ENCODE measurements around the gene ADAMTS2.

ADAMTS2 gene

DNA sequence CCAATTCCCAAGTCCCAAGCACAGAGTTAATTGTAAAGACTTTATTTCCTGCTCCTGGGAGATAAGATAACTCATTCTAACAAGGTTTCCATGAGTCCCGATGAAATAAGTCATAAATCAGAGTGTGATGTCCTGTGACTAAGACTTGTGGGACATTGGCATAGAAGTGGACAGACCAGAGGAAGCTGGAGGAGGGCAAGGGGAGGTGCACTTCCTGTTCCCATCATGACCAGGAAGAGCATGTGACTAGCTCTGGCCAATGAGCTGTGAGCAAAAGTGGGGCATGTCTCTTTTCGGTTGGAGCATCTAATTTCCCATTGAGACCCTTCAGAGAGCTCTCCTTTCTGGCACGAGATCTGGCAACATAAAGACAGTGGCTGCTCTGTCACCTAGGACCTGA, 184.7 kb downstream of the ADAMTS2 start:
- DNase-seq (ENCODE audit: low read depth), result no peak

- no peak for DNase-seq (ENCODE audit: low read depth)
Measured at GRCh38 chr5:179158556-179158955, 186.7 kb downstream of the ADAMTS2 start.

- no peak for DNase-seq (ENCODE audit: low read depth)
Measured at GRCh38 chr5:179154991-179155955, 190.0 kb downstream of the ADAMTS2 start.

DNA sequence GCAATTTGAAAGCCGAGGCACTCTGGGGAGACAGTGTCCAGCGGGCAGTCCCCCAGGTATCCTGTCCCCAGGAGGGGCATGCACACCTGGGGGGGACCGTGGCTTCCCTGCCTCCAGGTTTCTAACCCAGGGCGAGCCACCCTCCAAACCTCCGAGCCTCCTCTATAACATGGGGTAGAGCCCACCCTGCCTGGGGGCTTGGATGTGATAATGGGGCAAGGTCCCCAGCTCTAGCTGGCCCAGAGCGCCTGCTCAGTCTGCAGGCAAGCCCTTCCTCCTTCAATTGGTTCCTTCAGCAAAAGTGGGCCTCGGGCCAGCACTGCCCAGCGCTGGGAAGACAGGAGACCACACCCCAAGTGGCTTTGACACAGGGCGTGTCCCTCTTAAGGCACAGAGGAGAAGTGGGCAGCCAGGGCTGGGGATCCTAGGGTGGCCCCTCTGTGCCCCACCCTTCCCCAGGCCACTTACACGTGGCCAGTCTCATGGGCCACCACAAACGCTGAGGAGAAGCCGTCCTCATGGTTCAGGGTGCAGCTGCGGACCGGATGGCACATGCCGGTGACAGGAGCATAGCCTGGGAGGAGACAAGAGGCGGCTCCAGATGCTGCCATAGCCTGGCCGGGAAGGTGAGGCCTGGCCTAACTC, 190.8 kb downstream of the ADAMTS2 start:
- no peak for DNase-seq (ENCODE audit: low read depth)

DNA sequence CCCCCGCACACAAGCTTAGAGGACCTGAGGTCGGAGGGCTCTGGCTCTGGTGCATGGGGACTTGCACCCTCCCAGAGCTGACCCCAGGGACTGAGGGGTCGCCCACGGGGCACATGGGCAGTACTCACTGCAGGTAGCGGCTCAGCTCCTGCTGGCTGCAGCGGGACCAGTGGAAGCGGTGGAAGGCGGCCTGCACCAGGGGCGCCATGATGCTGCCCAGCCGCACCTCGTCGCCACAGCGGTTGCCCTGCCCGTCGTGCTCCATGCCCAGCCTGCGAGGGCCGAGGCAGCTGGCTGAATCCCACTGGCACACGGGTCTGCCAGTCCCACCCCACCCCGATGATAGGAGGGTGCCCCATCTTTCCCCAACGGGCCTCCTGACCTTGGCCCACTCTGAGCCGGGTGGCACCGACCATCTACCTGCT, 191.3 kb downstream of the ADAMTS2 start:
- no peak for DNase-seq (ENCODE audit: low read depth)

GRCh38 chr5:179153341-179153901, 191.8 kb downstream of the ADAMTS2 start:
- DNase-seq (ENCODE audit: low read depth), result no peak

- no peak for DNase-seq (ENCODE audit: low read depth)
Measured at GRCh38 chr5:179152941-179153340, 192.3 kb downstream of the ADAMTS2 start.

GRCh38 chr5:179152144-179152895, 192.9 kb downstream of the ADAMTS2 start:
- no peak for DNase-seq (ENCODE audit: low read depth)

GRCh38 chr5:179151286-179152118, 193.8 kb downstream of the ADAMTS2 start:
- no peak for DNase-seq (ENCODE audit: low read depth)

GRCh38 chr5:179150011-179150410, 195.2 kb downstream of the ADAMTS2 start:
- no peak for DNase-seq (ENCODE audit: low read depth)

DNA sequence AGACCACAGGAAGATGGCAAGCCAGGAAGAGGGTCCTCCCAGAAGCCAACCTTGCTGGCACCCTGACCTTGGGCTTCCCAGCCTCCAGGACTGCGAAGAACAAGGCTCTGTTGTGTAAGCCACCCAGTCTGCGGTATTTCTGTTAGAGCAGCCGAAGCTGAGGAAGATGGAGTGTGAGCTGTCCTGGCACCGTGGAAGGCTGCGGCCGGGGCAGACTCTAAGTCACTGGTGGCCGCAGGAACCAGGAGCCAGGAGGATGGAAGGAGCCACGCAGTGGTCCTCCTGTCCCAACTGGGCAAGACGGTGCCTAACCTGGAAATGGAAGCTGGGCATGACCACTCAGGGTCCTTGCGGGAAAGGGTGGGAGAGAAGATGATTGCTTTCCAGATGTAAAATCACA, 196.0 kb downstream of the ADAMTS2 start:
- DNase-seq (ENCODE audit: low read depth), result no peak

- no peak for DNase-seq (ENCODE audit: low read depth)
Measured at GRCh38 chr5:179148703-179149170, 196.5 kb downstream of the ADAMTS2 start.

DNA sequence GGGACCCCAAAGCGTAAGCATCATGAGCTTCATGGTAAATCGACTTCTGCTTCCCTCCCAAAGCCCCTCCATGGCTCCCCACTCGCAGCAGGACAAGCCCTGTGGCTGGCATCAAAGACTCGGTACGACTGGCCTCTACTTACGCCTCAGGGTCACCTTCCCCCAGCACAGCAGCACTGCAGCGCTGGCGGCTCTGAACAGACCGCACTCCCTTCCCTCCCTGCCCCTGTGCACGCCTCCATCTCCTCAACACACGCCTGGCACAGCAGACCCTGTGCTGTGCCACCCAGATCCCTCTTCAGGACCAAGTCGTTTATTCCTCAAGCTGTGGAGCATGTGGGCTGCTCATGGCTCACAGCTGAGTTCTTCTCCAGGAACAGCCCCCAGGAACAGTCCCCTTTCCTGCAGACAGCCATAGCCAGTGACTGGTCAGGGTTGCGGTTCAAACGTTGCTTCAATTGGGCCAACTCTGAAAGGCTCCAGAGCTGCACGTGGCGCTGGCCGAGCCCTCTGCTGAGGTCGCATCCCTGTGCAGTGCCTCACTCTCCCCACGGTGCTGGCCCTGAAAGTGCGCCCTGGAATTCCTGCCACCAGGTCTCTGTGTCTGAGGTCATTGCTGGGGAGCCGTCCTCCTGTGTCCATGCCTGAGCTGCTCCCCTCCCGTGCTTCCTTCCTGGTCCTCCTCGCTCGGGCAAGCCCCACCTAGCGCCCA, 197.1 kb downstream of the ADAMTS2 start:
- DNase-seq (ENCODE audit: low read depth), result no peak

GRCh38 chr5:179146277-179146676, 199.0 kb downstream of the ADAMTS2 start:
- DNase-seq (ENCODE audit: low read depth), result no peak

DNA sequence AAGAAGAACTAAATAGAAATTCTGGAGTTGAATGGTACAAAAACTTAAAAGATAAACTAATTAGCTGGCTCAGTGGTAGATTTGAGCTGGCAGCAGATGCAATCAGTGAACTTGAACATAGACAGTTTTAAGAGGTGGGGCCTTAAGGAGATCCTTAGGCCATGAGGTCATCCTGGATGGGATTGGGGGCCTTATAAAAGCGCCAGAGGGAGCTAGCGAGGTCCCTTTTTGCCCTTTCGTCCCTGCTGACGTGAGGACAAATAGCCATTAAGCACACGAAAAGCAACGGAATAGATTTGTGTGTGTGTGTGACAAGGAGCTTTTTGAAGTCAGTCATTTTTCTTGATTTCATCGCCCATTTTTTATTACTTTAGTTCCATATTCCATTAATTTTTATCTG, 201.8 kb downstream of the ADAMTS2 start:
- no peak for DNase-seq (ENCODE audit: low read depth)

GRCh38 chr5:179142434-179143198, 202.6 kb downstream of the ADAMTS2 start:
- DNase-seq (ENCODE audit: low read depth), result no peak

- DNase-seq (ENCODE audit: low read depth), result no peak
Measured at GRCh38 chr5:179141867-179142266, 203.4 kb downstream of the ADAMTS2 start.

GRCh38 chr5:179140293-179140692, 205.0 kb downstream of the ADAMTS2 start:
- DNase-seq (ENCODE audit: low read depth), result no peak

DNA sequence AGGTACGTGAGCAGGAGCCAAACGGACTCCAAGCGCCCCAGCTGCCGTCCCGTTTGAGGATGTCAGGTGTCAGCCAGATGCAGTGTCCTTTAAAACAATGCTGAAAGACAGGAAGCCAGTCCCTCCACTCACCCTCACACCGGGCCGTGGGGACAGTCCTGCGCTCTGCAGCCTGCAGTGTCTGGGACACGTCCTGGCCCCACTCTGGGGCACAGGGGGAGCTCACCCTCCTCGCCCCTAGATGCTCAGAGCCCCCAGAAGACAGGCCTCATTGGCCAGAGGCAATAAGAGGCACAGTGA, 205.4 kb downstream of the ADAMTS2 start:
- DNase-seq (ENCODE audit: low read depth), result no peak
